HG02588 (cell line): ENCODE measurements around the gene PPP1R9B.

Source experiments
- ATAC-seq: cut with Tn5 transposase; IDR thresholded peaks from one replicate; pipeline ENCODE4 v1.9.1; 2021; ENCODE audit warnings: mild to moderate bottlenecking, moderate library complexity; ENCODE audit not compliant: unreplicated experiment

Gene PPP1R9B, protein sequence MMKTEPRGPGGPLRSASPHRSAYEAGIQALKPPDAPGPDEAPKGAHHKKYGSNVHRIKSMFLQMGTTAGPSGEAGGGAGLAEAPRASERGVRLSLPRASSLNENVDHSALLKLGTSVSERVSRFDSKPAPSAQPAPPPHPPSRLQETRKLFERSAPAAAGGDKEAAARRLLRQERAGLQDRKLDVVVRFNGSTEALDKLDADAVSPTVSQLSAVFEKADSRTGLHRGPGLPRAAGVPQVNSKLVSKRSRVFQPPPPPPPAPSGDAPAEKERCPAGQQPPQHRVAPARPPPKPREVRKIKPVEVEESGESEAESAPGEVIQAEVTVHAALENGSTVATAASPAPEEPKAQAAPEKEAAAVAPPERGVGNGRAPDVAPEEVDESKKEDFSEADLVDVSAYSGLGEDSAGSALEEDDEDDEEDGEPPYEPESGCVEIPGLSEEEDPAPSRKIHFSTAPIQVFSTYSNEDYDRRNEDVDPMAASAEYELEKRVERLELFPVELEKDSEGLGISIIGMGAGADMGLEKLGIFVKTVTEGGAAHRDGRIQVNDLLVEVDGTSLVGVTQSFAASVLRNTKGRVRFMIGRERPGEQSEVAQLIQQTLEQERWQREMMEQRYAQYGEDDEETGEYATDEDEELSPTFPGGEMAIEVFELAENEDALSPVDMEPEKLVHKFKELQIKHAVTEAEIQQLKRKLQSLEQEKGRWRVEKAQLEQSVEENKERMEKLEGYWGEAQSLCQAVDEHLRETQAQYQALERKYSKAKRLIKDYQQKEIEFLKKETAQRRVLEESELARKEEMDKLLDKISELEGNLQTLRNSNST

GRCh38 chr17:50150354-50151040, at the start of gene PPP1R9B:
Gene PPP1R9B (minus strand): TSS chr17:50150677. CDS start chr17:50150513, 164 bp downstream.
- no peak for ATAC-seq

DNA sequence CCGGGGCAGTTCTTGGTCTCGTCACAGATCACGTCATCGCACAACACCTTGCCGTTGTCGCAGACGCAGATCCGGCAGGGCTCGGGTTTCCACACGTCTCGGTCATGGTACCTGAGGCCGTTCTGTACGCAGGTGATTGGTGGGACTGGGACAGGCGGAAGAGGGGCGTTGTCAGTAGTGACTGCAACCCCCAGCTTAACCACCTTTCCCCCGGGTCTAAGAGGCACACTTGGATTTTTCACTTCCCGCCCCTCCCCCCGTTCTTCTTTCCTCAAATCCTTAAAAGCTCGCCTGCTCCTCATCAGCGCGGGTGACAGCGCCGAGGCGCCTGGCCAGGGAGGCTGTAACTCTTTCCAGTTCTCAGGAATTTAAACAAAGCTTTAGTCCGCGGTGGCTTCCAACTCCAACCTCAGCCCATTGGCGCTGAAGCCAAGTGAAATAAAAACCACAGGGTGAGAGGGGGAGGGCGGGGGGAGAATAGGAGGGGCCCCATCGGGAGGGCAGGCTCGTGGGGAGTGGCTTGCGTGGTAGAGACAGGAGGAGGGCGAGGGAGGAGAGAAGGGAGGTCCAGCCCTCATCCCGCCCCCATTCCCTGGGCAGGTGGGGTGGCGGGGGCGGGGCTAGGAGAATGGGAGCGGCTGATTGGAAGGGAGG, 49.5 kb upstream of the PPP1R9B start:
- ATAC-seq: peak; percentile 32

- no peak for ATAC-seq
Observed at GRCh38 chr17:50199211-50199802, 48.8 kb upstream of the PPP1R9B start.

DNA sequence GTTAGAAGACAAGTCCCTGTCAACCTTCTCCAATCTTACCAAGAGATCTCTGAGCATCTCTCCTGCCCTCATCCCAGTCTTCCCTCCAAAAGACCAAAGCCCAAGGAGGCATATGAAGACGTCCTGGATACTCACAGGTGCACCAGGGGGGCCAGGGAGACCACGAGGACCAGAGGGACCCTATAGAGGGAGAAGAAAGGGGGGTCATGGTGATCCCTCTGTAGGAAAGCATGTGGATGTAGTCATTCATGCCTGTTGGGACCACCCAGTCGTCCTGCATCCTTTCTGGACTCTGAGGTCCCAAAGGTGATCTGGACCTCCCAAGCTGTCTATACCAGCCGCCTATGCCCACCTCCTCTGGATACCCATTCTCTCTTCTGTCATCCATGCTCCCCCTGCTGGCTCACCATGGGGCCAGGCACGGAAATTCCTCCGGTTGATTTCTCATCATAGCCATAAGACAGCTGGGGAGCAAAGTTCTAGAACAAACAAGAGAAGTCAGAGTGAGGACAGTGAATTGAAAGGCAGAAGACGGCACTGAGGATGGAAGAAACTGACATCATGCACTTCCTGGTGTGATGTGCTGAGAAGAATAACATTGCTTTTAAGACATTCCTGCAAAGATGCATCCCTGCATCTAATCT, 47.7 kb upstream of the PPP1R9B start:
- no peak for ATAC-seq

- no peak for ATAC-seq
Observed at GRCh38 chr17:50196826-50197225, 46.3 kb upstream of the PPP1R9B start.

DNA sequence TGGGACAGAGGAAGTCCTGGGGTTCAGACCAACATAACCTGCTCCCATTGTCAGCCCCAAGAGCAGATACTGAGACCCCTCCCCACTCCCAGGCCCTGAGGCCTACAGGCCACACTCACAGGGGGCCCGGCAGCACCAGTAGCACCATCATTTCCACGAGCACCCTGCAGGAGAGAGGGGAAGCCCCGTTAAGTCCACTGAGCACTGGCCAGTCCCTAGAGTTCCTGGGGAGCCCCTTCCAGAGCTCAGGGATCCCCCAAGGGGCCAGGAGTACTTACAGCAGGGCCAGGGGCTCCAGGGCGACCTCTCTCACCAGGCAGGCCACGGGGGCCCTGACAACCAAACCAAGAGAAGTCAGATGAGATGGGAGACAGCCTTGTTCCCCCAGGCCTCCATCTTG, 45.6 kb upstream of the PPP1R9B start:
- ATAC-seq: no peak

- ATAC-seq: no peak
Observed at GRCh38 chr17:50194934-50195865, 44.7 kb upstream of the PPP1R9B start.

- no peak for ATAC-seq
Observed at GRCh38 chr17:50194140-50194933, 43.9 kb upstream of the PPP1R9B start.

- no peak for ATAC-seq
Observed at GRCh38 chr17:50192618-50193291, 42.3 kb upstream of the PPP1R9B start.

DNA sequence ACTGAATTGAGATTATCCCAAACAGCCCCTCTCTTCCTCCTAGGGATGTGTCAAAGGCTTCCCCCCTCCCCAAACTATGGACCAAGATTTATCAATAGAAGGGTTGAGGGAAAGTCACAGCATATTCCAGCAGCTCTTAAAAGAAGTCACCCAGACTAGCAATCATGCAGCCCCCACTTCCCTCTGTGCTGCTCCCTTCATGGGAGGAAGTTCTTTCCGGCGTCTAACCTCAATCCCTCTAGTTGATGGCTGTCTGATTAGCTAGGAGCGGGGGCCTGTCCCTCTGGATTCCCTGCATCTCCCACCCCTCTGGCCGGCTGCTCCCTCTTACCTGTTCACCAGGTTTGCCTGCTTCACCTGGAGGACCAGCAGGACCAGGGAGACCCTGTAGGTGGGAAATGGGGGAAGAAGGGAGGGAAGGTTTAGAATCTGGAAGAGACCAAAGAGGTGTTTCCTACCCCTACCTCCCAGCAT, 41.7 kb upstream of the PPP1R9B start:
- no peak for ATAC-seq

DNA sequence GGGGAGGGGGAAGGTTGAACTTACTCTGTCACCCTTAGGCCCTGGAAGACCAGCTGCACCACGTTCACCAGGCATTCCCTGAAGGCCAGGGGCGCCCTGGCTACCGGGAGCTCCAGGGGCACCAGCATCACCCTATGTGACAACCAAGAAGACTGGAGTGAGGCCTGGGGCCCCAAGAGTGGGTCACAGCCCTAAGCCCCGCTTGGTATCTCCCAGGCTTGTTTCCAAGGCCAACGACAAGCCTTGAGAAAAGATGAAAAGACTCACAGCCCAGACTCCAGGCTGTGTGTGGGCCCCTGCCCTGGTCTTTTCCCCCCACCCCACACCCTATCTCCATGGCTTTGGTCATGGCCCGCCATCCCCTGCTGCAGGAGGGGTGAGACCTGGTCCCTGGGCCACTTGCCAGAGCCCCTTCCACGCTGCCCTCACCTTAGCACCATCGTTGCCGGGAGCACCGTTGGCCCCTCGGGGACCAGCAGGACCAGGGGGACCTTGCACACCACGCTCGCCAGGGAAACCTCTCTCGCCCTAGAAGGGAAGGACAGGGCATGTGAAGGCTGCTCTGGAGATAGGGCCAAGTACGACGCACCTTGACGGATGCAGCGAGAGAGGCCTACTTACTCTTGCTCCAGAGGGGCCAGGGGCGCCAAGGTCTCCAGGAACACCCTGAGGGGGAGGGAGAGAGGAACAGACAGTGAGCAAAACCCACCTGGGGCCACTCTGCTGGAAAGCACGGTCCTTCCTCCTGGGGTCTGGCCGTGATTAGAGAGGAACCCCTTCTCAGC, 41.1 kb upstream of the PPP1R9B start:
- no peak for ATAC-seq

GRCh38 chr17:50190603-50191358, 40.3 kb upstream of the PPP1R9B start:
- ATAC-seq: no peak

DNA sequence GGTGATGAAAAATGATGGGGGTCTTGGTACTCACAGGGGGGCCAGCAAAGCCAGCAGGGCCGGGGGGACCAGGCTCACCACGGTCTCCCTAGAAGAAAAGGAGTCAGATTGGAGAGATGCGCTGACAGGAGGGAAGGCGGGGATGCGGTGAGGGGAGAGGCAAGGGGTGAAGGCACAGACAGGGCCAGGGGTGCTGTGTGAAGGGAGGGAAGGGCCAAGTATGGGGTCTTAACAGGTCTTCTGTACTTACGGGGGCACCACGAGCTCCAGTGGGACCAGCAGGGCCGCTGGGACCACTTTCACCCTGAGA, 39.8 kb upstream of the PPP1R9B start:
- ATAC-seq: no peak

DNA sequence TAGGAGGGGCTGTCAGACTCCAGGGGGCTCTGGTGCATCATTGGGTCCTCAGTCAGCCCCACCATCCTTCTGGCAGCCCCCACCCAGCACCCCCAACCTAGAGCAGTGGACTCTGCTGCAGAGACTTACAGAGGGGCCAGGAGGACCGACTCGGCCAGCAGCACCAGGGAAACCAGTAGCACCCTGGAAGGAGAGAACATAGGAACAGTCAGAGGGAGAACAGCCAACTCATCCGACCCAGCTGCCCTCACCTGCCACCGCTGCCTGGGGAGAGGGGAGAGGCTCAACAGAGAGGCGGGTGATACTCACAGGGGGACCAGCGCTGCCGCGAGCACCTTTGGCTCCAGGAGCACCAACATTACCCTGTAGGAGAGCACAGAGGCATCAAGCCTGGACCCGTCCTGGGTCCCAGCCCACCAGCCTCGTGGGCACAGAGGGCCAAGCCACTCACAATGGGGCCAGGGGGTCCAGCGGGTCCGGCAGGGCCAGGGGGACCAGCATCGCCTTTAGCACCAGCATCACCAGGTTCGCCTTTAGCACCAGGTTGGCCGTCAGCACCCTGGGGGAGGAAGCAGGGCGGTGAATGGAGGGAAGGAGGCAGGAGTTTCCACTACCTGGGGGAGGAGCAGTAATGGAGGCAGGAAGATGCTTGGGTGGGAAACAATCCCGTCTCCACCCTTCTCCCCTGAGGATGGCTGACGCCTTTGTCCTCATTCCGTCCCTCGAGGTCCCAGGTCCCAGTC, 39.2 kb upstream of the PPP1R9B start:
- no peak for ATAC-seq

DNA sequence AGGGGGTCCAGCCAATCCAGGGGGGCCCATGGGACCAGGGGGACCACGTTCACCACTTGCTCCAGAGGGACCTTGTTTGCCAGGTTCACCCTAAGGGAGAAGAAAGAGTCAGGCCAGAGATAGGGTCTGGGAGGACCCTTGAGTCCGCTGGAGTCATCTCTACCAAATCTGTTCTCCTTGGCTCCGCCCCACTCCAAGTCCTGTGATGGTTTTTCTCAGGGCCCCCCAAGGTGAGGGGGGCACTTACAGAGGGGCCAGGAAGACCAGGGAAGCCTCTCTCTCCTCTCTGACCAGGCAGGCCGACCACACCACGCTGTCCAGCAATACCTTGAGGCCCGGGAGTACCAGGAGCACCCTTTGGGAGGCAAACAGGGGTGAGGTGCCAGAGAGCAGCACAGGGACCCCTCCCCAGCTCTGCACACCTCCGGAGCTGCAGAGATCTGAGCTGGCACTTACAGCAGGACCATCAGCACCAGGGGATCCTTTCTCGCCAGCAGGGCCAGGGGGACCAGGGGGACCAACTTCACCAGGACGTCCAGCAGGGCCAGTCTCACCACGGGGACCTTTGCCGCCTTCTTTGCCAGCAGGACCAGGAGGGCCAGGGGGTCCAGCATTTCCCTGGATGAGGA, 38.6 kb upstream of the PPP1R9B start:
- no peak for ATAC-seq
